ENCODE results near the gene ING1.
"Not testable (repeated sequence)": the region's sequence is repeated elsewhere in the genome, so short reads cannot be mapped to it uniquely, and the experiment has no call there.

ING1 gene

GRCh38 chr13:110695774-110696173 is 17.7 kb upstream of the ING1 start:
- DNase-seq (ENCODE audit: low read depth, low spot score), result not testable (repeated sequence)

GRCh38 chr13:110696776-110697175 is 16.7 kb upstream of the ING1 start:
- no peak for DNase-seq (ENCODE audit: low read depth, low spot score)

GRCh38 chr13:110697842-110698241 is 15.7 kb upstream of the ING1 start:
- no peak for DNase-seq (ENCODE audit: low read depth, low spot score)

- no peak for DNase-seq (ENCODE audit: low read depth, low spot score)
Observed at GRCh38 chr13:110698689-110699088, 14.8 kb upstream of the ING1 start.

GRCh38 chr13:110699148-110700145 is 14.1 kb upstream of the ING1 start:
- DNase-seq (ENCODE audit: low read depth, low spot score), result no peak

GRCh38 chr13:110700186-110700585 is 13.3 kb upstream of the ING1 start:
- DNase-seq (ENCODE audit: low read depth, low spot score), result no peak

GRCh38 chr13:110700641-110701040 is 12.9 kb upstream of the ING1 start:
- DNase-seq (ENCODE audit: low read depth, low spot score), result no peak

GRCh38 chr13:110701061-110701460 is 12.4 kb upstream of the ING1 start:
- not testable (repeated sequence) for DNase-seq (ENCODE audit: low read depth, low spot score)

- no peak for DNase-seq (ENCODE audit: low read depth, low spot score)
Observed at GRCh38 chr13:110702089-110702488, 11.4 kb upstream of the ING1 start.

GRCh38 chr13:110702591-110703526 is 10.6 kb upstream of the ING1 start:
- peak; percentile 59 for DNase-seq (ENCODE audit: low read depth, low spot score)

- no peak for DNase-seq (ENCODE audit: low read depth, low spot score)
Observed at GRCh38 chr13:110705356-110705825, 8.1 kb upstream of the ING1 start.

GRCh38 chr13:110705826-110706569 is 7.5 kb upstream of the ING1 start, which contains the start of gene CARS2:
TSS of gene CARS2 (minus strand) at chr13:110706116. CDS start at chr13:110706093, 23 bp downstream.
- DNase-seq (ENCODE audit: low read depth, low spot score), result peak; percentile 82

GRCh38 chr13:110706570-110707372 is 6.7 kb upstream of the ING1 start:
- no peak for DNase-seq (ENCODE audit: low read depth, low spot score)

GRCh38 chr13:110712081-110712848 is 1.2 kb upstream of the ING1 start:
- peak; percentile 31 for DNase-seq (ENCODE audit: low read depth, low spot score)

- DNase-seq (ENCODE audit: low read depth, low spot score), result peak; percentile 99
Observed at GRCh38 chr13:110712849-110713641, 455 bp upstream of the ING1 start.

GRCh38 chr13:110713981-110714796 is 689 bp downstream of the ING1 start:
- no peak for DNase-seq (ENCODE audit: low read depth, low spot score)

GRCh38 chr13:110714797-110715394 is 1.4 kb downstream of the ING1 start:
- no peak for DNase-seq (ENCODE audit: low read depth, low spot score)

All from brain pericyte (primary cell).